OCI-LY7 (cell line): ENCODE results near the gene FCHSD2.

Experiments used
- EZH2phosphoT487 ChIP-seq: fragments of 200-600 bp; sonication (generic); IDR thresholded peaks from 2 replicates; pipeline ENCODE4 v1.6.1; 2018; ENCODE audit warnings: low read depth, borderline replicate concordance, mild to moderate bottlenecking, mixed run types, antibody characterized with exemption, low read length, moderate library complexity, mixed read lengths
- TF ChIP-seq, protein P1 (sequence below): fragments of 200-600 bp; sonication (generic); conservative IDR thresholded peaks from 2 replicates; pipeline ENCODE4 v1.5.1; 2014; ENCODE audit warnings: mild to moderate bottlenecking, antibody characterized with exemption, low read length, moderate library complexity, mixed read lengths

DNA sequence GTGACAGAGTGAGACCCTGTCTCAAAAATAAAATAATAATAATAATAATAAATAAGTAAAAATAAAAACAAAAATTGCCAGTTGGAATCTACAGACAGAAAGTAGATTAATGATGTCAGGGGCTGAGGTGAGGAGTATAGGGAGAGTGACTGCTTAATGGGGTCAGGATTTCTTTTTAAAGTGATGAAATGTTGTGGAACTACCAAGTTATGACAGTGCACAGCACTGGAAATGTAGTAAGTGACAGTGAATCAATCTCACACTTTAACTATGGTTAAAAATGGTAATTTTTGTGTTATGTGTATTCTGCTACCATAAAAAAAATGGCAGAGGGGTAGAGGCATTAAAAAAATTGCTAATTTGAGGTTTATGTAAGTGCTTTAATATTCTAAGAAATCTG, 240.7 kb downstream of the FCHSD2 start:
- TF ChIP-seq, protein P1, sequence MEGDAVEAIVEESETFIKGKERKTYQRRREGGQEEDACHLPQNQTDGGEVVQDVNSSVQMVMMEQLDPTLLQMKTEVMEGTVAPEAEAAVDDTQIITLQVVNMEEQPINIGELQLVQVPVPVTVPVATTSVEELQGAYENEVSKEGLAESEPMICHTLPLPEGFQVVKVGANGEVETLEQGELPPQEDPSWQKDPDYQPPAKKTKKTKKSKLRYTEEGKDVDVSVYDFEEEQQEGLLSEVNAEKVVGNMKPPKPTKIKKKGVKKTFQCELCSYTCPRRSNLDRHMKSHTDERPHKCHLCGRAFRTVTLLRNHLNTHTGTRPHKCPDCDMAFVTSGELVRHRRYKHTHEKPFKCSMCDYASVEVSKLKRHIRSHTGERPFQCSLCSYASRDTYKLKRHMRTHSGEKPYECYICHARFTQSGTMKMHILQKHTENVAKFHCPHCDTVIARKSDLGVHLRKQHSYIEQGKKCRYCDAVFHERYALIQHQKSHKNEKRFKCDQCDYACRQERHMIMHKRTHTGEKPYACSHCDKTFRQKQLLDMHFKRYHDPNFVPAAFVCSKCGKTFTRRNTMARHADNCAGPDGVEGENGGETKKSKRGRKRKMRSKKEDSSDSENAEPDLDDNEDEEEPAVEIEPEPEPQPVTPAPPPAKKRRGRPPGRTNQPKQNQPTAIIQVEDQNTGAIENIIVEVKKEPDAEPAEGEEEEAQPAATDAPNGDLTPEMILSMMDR = no peak
- no peak for TF ChIP-seq EZH2phosphoT487
